Mucosa of descending colon (tissue), 3 donors: Measurements from ENCODE around the gene LAYN. TPM values are rescaled to one million over a fixed set of nuclear protein-coding genes. Genes with fewer than 3 reads are reported as not detected.

Experiments used
- ATAC-seq: fragments of 200-7000 bp; cut with Tn5 transposase; one replicate; pipeline ENCODE4 v1.9.1; 2020; ENCODE audit warnings: mild to moderate bottlenecking, moderate library complexity
- DNase-seq, 3 donors: peaks; one replicate each; pipeline ENCODE4 v3.0.0-alpha.2; 2020
- H3K36me3 ChIP-seq: fragments of 200-600 bp; one replicate; pipeline ENCODE4 v1.8.0; 2021; ENCODE audit warnings: low read depth, mild to moderate bottlenecking
- H3K4me1 ChIP-seq: fragments of 200-600 bp; one replicate; pipeline ENCODE4 v1.8.0; 2021; ENCODE audit warnings: low read depth, mild to moderate bottlenecking
- H3K4me3 ChIP-seq: fragments of 200-600 bp; one replicate; pipeline ENCODE4 v1.8.0; 2021; ENCODE audit warnings: mild to moderate bottlenecking
- H3K9me3 ChIP-seq: fragments of 200-600 bp; one replicate; pipeline ENCODE4 v1.8.0; 2021; ENCODE audit warnings: mild to moderate bottlenecking
- CTCF ChIP-seq: fragments of 200-600 bp; IDR thresholded peaks from one replicate; pipeline ENCODE4 v1.8.0; 2022; ENCODE audit warnings: antibody characterized with exemption, mild to moderate bottlenecking
- intact Hi-C, 2 donors: fragments of 100-400 bp; cut with DNase I in 1 of 2; cut with micrococcal nuclease in 1 of 2; formaldehyde crosslinking; loops; one replicate each; pipeline versions ENCODE4 v1.11.0 to v1.11.1; 2022; cut with DNase I, micrococcal nuclease
- total RNA-seq, 3 donors: library from RNA; stranded (reverse); fragmentation: NEBNext Ultra II Directional in 2 of 3; extraction: Animal tissue kit (Norgen Biotek cat#: 25700) in 2 of 3; gene quantifications; one replicate each; pipeline versions ENCODE4 v1.2.1 to v1.2.4, GENCODE V29; 2021 to 2023
- donor health status: DM: no; HTN: no; CAD: no; lungs with moderate emphysema.
- donor health status: DM: no; HTN: no; CAD: no.
- donor health status: DM: no; HTN: yes; CAD: no.

Gene LAYN
- total RNA-seq, 3 donors from 2014 or later: 0.90 to 22.9 (median 2.7) TPM

GRCh38 chr11:111531687-111532364 lies 8.7 kb upstream of the LAYN start:
- TF ChIP-seq CTCF: no peak
- intact Hi-C loops: no loop called here
- no peak for DNase-seq
- no peaks in the 10 kb centered on the region for H3K4me1 ChIP-seq
- H3K9me3 ChIP-seq: no peaks in the 10 kb centered on the region
- ATAC-seq: peak; percentile 48
- no peak overlapping the region for H3K4me3 ChIP-seq
- no peaks in the 10 kb centered on the region for H3K36me3 ChIP-seq

- Histone ChIP-seq H3K4me1 (no peaks in the 10 kb centered on the region), H3K9me3 (no peaks in the 10 kb centered on the region), H3K4me3 (no peak overlapping the region), H3K36me3 (no peaks in the 10 kb centered on the region)
- TF ChIP-seq CTCF: no peak
- DNase-seq (no peak), ATAC-seq (no peak)
- intact Hi-C loops: no loop called here
These were observed 8.2 kb upstream of the LAYN start for GRCh38 chr11:111532365-111532709.

GRCh38 chr11:111535281-111535680 lies 5.2 kb upstream of the LAYN start:
- Histone ChIP-seq H3K9me3 (no peaks in the 10 kb centered on the region), H3K36me3 (no peaks in the 10 kb centered on the region), H3K4me1 (peaks cover 2% of the 10 kb centered on the region), H3K4me3 (no peak overlapping the region)
- ATAC-seq (no peak), DNase-seq (no peak)
- TF ChIP-seq CTCF: no peak
- intact Hi-C loops: no loop called here

GRCh38 chr11:111537336-111537860 lies 3.1 kb upstream of the LAYN start:
- no peak for DNase-seq
- Histone ChIP-seq H3K36me3 (no peaks in the 10 kb centered on the region), H3K4me3 (no peak overlapping the region), H3K4me1 (peaks cover 11% of the 10 kb centered on the region), H3K9me3 (no peaks in the 10 kb centered on the region)
- intact Hi-C loops: no loop called here
- no peak for TF ChIP-seq CTCF
- ATAC-seq: no peak

- intact Hi-C loops: no loop called here
- H3K4me3 ChIP-seq: no peak overlapping the region
- no peaks in the 10 kb centered on the region for H3K36me3 ChIP-seq
- DNase-seq (no peak), ATAC-seq (no peak)
- TF ChIP-seq CTCF: no peak
- peaks cover 11% of the 10 kb centered on the region for H3K4me1 ChIP-seq
- H3K9me3 ChIP-seq: no peaks in the 10 kb centered on the region
These were observed 2.0 kb upstream of the LAYN start for GRCh38 chr11:111538407-111539114.
